Bronchial epithelial cell (primary cell): ENCODE data around the gene PKN1. TPM values are rescaled to one million over a fixed set of nuclear protein-coding genes. Genes with fewer than 3 reads are reported as not detected.

Experiments
- DNase-seq: peaks from one replicate; pipeline ENCODE4 v3.0.0-alpha.2; 2010; ENCODE audit warnings: low read depth
- FAIRE-seq: peaks from 2 replicates; lab custom pipeline; 2011; peaks lifted over from hg19 to GRCh38; lab: Jason Lieb, UNC
- H3K27me3 ChIP-seq: 2 replicates; pipeline ENCODE4 v1.5.1; 2011; ENCODE audit warnings: low read length; ENCODE audit not compliant: control insufficient read depth, insufficient read depth
- H3K36me3 ChIP-seq: 2 replicates; pipeline ENCODE4 v1.5.1; 2011; ENCODE audit warnings: low read length; ENCODE audit not compliant: control insufficient read depth, insufficient read depth
- H3K4me3 ChIP-seq: 2 replicates; pipeline ENCODE4 v1.5.1; 2011; ENCODE audit warnings: mild to moderate bottlenecking, low read depth, low read length, control low read depth
- total RNA-seq: library from RNA; depleted of rRNA; stranded (reverse); fragments of >200 nt; gene quantifications from 2 replicates; pipeline ENCODE4 v1.2.1, GENCODE V29; 2014
- TF ChIP-seq, protein P1 (sequence below): IDR thresholded peaks from 2 replicates; pipeline ENCODE4 v1.5.1; 2011; ENCODE audit warnings: mild to moderate bottlenecking, moderate library complexity, low read length, control low read depth, inconsistent platforms; ENCODE audit not compliant: insufficient read depth, severe bottlenecking

Gene PKN1
- total RNA-seq, 1 donor from 2014 or later, result 32.9 TPM

GRCh38 chr19:14472202-14472938 is 39.3 kb downstream of the PKN1 start:
- no peak for FAIRE-seq
- TF ChIP-seq, protein P1, sequence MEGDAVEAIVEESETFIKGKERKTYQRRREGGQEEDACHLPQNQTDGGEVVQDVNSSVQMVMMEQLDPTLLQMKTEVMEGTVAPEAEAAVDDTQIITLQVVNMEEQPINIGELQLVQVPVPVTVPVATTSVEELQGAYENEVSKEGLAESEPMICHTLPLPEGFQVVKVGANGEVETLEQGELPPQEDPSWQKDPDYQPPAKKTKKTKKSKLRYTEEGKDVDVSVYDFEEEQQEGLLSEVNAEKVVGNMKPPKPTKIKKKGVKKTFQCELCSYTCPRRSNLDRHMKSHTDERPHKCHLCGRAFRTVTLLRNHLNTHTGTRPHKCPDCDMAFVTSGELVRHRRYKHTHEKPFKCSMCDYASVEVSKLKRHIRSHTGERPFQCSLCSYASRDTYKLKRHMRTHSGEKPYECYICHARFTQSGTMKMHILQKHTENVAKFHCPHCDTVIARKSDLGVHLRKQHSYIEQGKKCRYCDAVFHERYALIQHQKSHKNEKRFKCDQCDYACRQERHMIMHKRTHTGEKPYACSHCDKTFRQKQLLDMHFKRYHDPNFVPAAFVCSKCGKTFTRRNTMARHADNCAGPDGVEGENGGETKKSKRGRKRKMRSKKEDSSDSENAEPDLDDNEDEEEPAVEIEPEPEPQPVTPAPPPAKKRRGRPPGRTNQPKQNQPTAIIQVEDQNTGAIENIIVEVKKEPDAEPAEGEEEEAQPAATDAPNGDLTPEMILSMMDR, result peak; percentile 85
- peaks cover 1% of the 10 kb centered on the region for H3K27me3 ChIP-seq
- no peak overlapping the region for H3K4me3 ChIP-seq
- DNase-seq, result no peak
- H3K36me3 ChIP-seq, result peaks cover under 1% of the 10 kb centered on the region

DNA sequence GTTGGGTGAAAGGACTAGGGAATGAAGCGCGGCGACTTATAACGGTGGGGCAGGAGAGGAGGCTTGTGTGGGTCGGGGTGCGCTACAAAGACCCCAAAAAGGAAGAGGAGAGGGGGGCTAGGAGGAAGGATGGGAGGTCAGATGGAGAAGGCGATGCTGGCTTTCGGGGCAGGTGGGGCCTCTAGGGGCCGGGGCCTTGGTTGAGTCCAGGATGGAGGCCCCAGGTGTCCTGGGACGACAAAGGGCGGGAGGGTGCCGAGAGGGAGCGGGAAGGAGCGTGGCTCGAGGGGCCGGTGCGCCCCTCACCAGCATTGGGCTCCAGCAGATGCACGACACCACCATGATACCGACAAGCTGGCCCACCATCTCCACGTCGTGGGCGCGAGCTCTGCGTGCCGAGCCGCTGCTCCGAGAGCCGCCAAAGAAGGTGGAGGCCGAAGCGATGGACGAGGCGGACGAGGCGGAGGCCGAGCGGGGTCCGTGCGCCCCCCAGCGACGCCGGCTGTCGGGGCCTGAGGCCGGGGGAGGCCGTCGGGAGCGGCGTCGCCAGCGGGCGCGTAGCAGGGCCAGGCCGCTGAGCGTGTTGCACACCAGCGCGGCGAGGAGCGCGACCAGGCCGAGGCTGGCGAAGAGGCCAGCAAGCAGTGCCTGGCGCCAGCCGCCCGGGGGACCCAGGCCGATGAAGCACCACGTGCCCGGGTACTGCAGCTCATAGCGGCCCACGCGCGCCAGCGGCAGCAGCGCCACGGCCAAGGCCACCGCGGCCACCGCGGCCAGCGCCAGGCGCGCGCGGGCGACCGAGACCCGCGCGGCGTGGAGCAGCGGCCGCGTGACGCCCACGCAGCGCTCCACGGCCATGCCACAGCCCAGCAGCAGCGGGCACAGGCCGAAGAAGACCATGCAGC is 40.2 kb downstream of the PKN1 start:
- Histone ChIP-seq H3K4me3 (no peak overlapping the region), H3K36me3 (peaks cover 9% of the 10 kb centered on the region), H3K27me3 (peaks cover 1% of the 10 kb centered on the region)
- no peak for FAIRE-seq
- TF ChIP-seq, protein P1, result no peak
- no peak for DNase-seq

DNA sequence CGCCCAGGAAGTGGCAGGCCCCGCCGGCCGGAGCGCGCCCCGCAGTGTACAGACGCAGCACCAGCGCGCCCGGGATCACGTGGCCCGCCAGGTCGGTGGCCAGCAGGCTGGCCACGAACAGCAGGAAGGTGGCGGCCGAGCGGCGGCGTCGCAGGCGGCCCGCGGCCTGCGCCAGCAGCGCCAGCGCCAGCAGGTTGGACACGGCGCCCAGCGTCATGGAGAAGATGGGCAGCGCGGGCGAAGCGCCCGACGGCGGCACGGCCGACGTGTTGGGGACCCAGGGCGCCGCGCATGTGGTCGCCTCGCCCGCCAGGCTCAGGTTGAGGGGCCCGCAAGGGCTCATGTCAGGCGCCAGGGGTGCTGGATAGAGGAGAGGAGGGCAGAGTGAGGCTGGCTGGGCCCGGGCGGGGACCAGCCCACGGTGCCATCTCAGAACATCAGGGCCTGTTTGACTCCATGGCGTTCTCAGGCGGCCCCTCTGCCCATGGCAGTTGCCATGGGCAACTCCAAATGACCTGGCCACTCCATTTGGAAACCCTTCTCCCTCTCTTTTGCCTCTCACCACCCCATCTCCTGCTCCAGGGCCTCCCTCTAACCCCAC is 41.0 kb downstream of the PKN1 start:
- H3K4me3 ChIP-seq, result no peak overlapping the region
- FAIRE-seq (no peak), DNase-seq (no peak)
- peaks cover 1% of the 10 kb centered on the region for H3K27me3 ChIP-seq
- TF ChIP-seq, protein P1, result no peak
- peaks cover 9% of the 10 kb centered on the region for H3K36me3 ChIP-seq

DNA sequence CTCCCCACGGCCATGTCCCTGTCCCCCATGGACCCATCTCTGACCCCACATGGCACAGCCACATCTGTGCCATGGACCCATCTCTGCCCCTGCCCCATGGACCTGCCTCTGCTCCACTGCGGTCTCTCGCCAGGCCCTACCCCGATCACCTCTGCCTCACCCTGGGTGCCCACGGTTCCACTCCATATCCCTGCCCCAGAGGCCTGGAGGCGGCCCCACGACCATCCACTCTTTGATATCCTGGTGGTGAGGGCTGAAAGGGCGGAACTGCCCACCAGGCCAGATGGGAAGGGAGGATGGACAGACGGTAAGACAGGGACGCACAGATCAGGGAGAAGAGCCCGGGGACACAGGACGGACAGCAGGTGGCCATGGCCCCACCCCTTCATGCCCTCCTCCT is 41.7 kb downstream of the PKN1 start:
- FAIRE-seq, result no peak

GRCh38 chr19:14475251-14476073 is 42.4 kb downstream of the PKN1 start, which contains the start of gene PTGER1:
PTGER1 (minus strand) TSS chr19:14475354; CDS start chr19:14474320, 1,034 bp downstream.
- FAIRE-seq (no peak), DNase-seq (no peak)
- peaks cover 1% of the 10 kb centered on the region for H3K27me3 ChIP-seq
- H3K36me3 ChIP-seq, result peaks cover 20% of the 10 kb centered on the region
- TF ChIP-seq, protein P1, result peak; percentile 69
- no peak within 1 kb of the TSS for H3K4me3 ChIP-seq

More for the DNA sequence above, 41.7 kb downstream of the PKN1 start:
- TF ChIP-seq, protein P1, result no peak
- DNase-seq, result no peak
- Histone ChIP-seq H3K4me3 (no peak overlapping the region), H3K36me3 (peaks cover 14% of the 10 kb centered on the region), H3K27me3 (peaks cover 1% of the 10 kb centered on the region)
